Endodermal cell (in vitro differentiated cells): ENCODE data around the gene ZC3H10. TPM values are rescaled to one million over a fixed set of nuclear protein-coding genes. Genes with fewer than 3 reads are reported as not detected.

Source experiments
- DNase-seq: peaks from one replicate; pipeline ENCODE4 v3.0.0-alpha.2; 2017
- H3K27ac ChIP-seq: 2 replicates; pipeline ENCODE4 v1.5.1; 2013; ENCODE audit warnings: mild to moderate bottlenecking, low read depth, low read length, moderate library complexity
- H3K27me3 ChIP-seq: 2 replicates; pipeline ENCODE4 v1.6.1; 2013; ENCODE audit warnings: mild to moderate bottlenecking, low read length, moderate library complexity; ENCODE audit not compliant: insufficient read depth, control insufficient read depth, poor library complexity, severe bottlenecking
- H3K36me3 ChIP-seq: 2 replicates; pipeline ENCODE4 v1.7.0; 2013; ENCODE audit warnings: mild to moderate bottlenecking, low read length, moderate library complexity; ENCODE audit not compliant: control insufficient read depth, insufficient read depth
- H3K4me1 ChIP-seq: one replicate; pipeline ENCODE4 v1.7.0; 2013; ENCODE audit warnings: low read length; ENCODE audit not compliant: control insufficient read depth, insufficient read depth
- H3K4me3 ChIP-seq: 2 replicates; pipeline ENCODE4 v1.5.1; 2013; ENCODE audit warnings: mild to moderate bottlenecking, low read length, moderate library complexity
- H3K9ac ChIP-seq: 2 replicates; pipeline ENCODE4 v1.6.1; 2013; ENCODE audit warnings: mild to moderate bottlenecking, low read length, moderate library complexity; ENCODE audit not compliant: poor library complexity, severe bottlenecking; ENCODE audit errors: extremely low read depth
- H3K9me3 ChIP-seq: 2 replicates; pipeline ENCODE4 v1.6.1; 2013; ENCODE audit warnings: mild to moderate bottlenecking, low read length, moderate library complexity; ENCODE audit not compliant: control insufficient read depth
- H3K27ac Mint-ChIP-seq: 2 replicates; pipeline ENCODE4 v1.8.0; 2020; ENCODE audit warnings: mixed read lengths
- H3K27me3 Mint-ChIP-seq: 2 replicates; pipeline ENCODE4 v1.8.0; 2021; ENCODE audit warnings: mild to moderate bottlenecking, mixed read lengths; ENCODE audit not compliant: insufficient read depth
- H3K36me3 Mint-ChIP-seq: 2 replicates; pipeline ENCODE4 v1.8.0; 2020; ENCODE audit warnings: low read depth, mixed read lengths
- H3K4me1 Mint-ChIP-seq: 2 replicates; pipeline ENCODE4 v1.8.0; 2020; ENCODE audit warnings: mixed read lengths
- H3K4me3 Mint-ChIP-seq: 2 replicates; pipeline ENCODE4 v1.8.0; 2020; ENCODE audit warnings: mild to moderate bottlenecking, moderate library complexity, mixed read lengths
- H3K9me3 Mint-ChIP-seq: 2 replicates; pipeline ENCODE4 v1.8.0; 2020; ENCODE audit warnings: mild to moderate bottlenecking, mixed read lengths
- WGBS, 2 experiments: methylation state at CpG; one replicate each; pipeline versions ENCODE4 v1.1.5 to v1.1.7; 2013; ENCODE audit warnings: missing lambda C conversion rate in 2 of 2, mixed read lengths in 1 of 2; ENCODE audit not compliant: insufficient coverage in 1 of 2, insufficient read length in 1 of 2; 5-methylcytosine and 5-hydroxymethylcytosine counted together
- total RNA-seq, 2 donors: library from RNA; stranded (reverse); fragmentation: NEBNext Ultra II Directional in 1 of 2; extraction: Animal tissue kit (Norgen Biotek cat#: 25700) in 1 of 2; gene quantifications; 2 replicates in 1 of 2; 3 replicates in 1 of 2; pipeline ENCODE4 v1.2.1, GENCODE V29; 2021
- TF ChIP-seq, protein P1 (sequence below): fragments of 200-600 bp; sonication (generic); conservative IDR thresholded peaks from 2 replicates; pipeline ENCODE4 v1.5.0; 2021; ENCODE audit warnings: antibody characterized with exemption, mild to moderate bottlenecking

Gene ZC3H10
- total RNA-seq, 2 donors from 2014 or later: 7.9 to 9.1 TPM

DNA sequence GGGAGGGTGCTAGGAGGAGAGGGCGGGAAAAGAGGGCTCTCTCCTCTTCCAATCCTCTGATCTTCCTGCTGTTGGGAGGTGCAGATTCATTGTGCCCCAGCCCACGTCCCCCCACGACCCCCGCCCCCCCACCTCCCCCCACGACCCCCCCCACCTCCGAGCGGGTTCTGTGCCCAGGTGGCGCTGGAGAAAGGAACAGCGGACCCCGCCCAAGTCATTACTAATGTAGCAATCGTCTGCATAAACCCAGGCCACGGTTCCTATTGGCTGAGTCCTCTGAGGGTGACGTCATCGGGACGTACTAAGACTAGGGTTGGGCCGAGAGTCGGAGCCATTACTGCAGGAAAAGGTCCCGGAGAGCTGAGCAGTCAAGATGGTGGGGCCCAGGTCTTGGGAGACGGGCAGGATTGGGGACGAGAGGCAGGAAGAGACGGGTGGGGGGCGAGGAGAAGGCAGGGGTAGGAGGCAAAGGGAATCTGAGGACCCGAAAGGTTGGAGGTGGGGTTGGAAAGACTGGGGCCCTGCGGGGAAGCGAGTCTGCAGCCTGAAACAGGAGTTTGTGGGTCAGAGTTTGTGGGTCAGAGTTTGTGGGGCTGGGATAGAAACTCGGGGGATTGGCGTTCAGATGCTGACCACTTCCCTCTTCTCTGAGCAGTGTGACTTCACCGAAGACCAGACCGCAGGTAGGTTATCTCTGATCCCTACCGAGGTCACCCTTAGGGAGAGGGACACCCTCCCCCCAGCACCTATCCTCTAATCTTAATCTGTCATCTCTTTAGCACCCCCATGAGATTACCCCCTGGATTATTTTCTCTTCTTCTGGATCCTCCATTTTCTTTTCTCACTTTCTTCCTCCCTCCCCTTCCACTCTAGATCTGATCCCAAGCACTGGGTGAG, 40.2 kb downstream of the ZC3H10 start, which contains the start of gene MYL6:
Gene MYL6, plus strand, starts transcription at position 331 of the 897 bp plus-strand sequence. Its CDS starts 43 bp downstream, at position 374.
- H3K27me3 Mint-ChIP-seq: no peaks in the 10 kb centered on the region
- Histone ChIP-seq H3K9ac (peak within 1 kb of the TSS; percentile 97), H3K27me3 (no peaks in the 10 kb centered on the region), H3K36me3 (peaks cover 61% of the 10 kb centered on the region), H3K4me1 (peaks cover 21% of the 10 kb centered on the region), H3K9me3 (no peaks in the 10 kb centered on the region), H3K4me3 (peak within 1 kb of the TSS; percentile 97), H3K27ac (peak within 1 kb of the TSS; percentile 95)
- H3K4me1 Mint-ChIP-seq: peaks cover 67% of the 10 kb centered on the region
- H3K9me3 Mint-ChIP-seq: no peaks in the 10 kb centered on the region
- DNase-seq: peak; percentile 99
- peaks cover 43% of the 10 kb centered on the region for H3K36me3 Mint-ChIP-seq
- peak within 1 kb of the TSS; percentile 96 for H3K4me3 Mint-ChIP-seq
- TF ChIP-seq, protein P1, sequence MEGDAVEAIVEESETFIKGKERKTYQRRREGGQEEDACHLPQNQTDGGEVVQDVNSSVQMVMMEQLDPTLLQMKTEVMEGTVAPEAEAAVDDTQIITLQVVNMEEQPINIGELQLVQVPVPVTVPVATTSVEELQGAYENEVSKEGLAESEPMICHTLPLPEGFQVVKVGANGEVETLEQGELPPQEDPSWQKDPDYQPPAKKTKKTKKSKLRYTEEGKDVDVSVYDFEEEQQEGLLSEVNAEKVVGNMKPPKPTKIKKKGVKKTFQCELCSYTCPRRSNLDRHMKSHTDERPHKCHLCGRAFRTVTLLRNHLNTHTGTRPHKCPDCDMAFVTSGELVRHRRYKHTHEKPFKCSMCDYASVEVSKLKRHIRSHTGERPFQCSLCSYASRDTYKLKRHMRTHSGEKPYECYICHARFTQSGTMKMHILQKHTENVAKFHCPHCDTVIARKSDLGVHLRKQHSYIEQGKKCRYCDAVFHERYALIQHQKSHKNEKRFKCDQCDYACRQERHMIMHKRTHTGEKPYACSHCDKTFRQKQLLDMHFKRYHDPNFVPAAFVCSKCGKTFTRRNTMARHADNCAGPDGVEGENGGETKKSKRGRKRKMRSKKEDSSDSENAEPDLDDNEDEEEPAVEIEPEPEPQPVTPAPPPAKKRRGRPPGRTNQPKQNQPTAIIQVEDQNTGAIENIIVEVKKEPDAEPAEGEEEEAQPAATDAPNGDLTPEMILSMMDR: no peak
- peak within 1 kb of the TSS; percentile 99 for H3K27ac Mint-ChIP-seq
- 0% methylated on average over 13 to 25 of the region's 30 CpGs for WGBS, 2 experiments

DNA sequence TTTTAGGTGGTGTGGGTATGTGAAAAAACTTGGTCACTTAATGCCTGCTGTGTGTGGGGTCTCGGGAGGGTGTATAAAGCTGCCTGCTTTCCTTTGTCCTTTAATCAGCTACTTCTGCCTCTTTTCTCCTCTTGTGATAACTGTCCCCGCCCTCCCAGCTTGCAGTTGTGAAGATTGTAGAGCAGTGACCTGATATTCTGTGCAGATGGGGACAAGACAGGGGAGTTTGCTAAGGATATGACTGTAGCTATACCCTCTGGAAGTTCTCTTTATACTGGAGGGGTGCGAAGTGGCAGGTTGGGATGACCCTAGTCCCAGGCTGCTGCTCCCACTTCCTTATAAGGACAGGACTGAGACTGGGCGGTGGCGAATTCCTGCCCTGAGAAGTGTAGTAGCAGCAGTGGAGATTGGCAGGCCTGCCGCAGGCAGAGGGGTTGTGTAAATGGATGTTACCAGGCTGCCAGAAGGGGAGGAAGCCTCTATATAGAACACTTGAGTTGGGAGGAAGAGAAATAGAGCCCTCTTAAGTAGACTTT, 40.9 kb downstream of the ZC3H10 start:
- WGBS, 2 experiments: 0% methylated on average over 2 to 6 of the region's 6 CpGs
- H3K4me1 ChIP-seq: peaks cover 15% of the 10 kb centered on the region
- H3K4me1 Mint-ChIP-seq: peaks cover 65% of the 10 kb centered on the region
- peak overlapping the region; percentile 96 for H3K4me3 Mint-ChIP-seq
- no peaks in the 10 kb centered on the region for H3K9me3 Mint-ChIP-seq
- H3K27ac Mint-ChIP-seq: peak overlapping the region; percentile 99
- no peaks in the 10 kb centered on the region for H3K9me3 ChIP-seq
- peaks cover 65% of the 10 kb centered on the region for H3K36me3 ChIP-seq
- no peaks in the 10 kb centered on the region for H3K27me3 ChIP-seq
- peak overlapping the region; percentile 97 for H3K4me3 ChIP-seq
- no peaks in the 10 kb centered on the region for H3K27me3 Mint-ChIP-seq
- H3K9ac ChIP-seq: peak overlapping the region; percentile 97
- peak overlapping the region; percentile 90 for H3K27ac ChIP-seq
- peak; percentile 89 for DNase-seq
- H3K36me3 Mint-ChIP-seq: peaks cover 50% of the 10 kb centered on the region
- TF ChIP-seq, protein P1: no peak

DNA sequence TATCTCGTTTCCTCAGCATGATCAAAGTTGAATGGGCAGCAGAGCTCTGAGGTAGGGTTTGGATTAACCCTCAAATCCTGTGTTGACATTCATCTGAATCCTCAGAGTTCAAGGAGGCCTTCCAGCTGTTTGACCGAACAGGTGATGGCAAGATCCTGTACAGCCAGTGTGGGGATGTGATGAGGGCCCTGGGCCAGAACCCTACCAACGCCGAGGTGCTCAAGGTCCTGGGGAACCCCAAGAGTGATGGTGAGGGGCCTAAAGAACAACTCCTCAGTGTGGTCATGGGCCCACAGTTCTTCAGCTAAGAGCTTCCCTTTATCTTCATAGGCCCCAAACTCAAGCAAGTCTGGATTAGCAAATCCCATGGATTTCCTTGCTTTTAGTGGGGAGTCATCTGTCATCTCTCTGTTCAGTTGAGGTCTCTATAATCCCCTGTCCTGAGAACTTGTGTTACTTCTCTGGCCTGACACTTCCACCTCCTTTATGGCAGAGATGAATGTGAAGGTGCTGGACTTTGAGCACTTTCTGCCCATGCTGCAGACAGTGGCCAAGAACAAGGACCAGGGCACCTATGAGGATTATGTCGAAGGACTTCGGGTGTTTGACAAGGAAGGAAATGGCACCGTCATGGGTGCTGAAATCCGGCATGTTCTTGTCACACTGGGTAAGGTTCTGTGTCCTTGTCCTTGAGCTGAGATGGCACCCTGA, 41.6 kb downstream of the ZC3H10 start:
- no peaks in the 10 kb centered on the region for H3K9me3 Mint-ChIP-seq
- H3K36me3 Mint-ChIP-seq: peaks cover 57% of the 10 kb centered on the region
- no peaks in the 10 kb centered on the region for H3K27me3 Mint-ChIP-seq
- peak overlapping the region; percentile 99 for H3K27ac Mint-ChIP-seq
- H3K4me3 ChIP-seq: peak overlapping the region; percentile 97
- no peak overlapping the region for H3K27ac ChIP-seq
- H3K4me1 Mint-ChIP-seq: peaks cover 58% of the 10 kb centered on the region
- 61 to 70% methylated on average over 7 to 8 of the region's 8 CpGs for WGBS, 2 experiments
- H3K9ac ChIP-seq: peak overlapping the region; percentile 97
- H3K4me3 Mint-ChIP-seq: peak overlapping the region; percentile 96
- no peaks in the 10 kb centered on the region for H3K9me3 ChIP-seq
- H3K36me3 ChIP-seq: peaks cover 71% of the 10 kb centered on the region
- TF ChIP-seq, protein P1: no peak
- DNase-seq: peak; percentile 51
- no peaks in the 10 kb centered on the region for H3K27me3 ChIP-seq
- H3K4me1 ChIP-seq: peaks cover 8% of the 10 kb centered on the region
